GM04504 (cell line): Measurements from ENCODE around the gene EVL.
"Not testable (repeated sequence)": the region's sequence is repeated elsewhere in the genome, so short reads cannot be mapped to it uniquely, and the experiment has no call there.

ENCODE experiments used
- DNase-seq: peaks from one replicate; pipeline ENCODE4 v3.0.0-alpha.2; 2012; ENCODE audit warnings: low read depth

Gene EVL

DNA sequence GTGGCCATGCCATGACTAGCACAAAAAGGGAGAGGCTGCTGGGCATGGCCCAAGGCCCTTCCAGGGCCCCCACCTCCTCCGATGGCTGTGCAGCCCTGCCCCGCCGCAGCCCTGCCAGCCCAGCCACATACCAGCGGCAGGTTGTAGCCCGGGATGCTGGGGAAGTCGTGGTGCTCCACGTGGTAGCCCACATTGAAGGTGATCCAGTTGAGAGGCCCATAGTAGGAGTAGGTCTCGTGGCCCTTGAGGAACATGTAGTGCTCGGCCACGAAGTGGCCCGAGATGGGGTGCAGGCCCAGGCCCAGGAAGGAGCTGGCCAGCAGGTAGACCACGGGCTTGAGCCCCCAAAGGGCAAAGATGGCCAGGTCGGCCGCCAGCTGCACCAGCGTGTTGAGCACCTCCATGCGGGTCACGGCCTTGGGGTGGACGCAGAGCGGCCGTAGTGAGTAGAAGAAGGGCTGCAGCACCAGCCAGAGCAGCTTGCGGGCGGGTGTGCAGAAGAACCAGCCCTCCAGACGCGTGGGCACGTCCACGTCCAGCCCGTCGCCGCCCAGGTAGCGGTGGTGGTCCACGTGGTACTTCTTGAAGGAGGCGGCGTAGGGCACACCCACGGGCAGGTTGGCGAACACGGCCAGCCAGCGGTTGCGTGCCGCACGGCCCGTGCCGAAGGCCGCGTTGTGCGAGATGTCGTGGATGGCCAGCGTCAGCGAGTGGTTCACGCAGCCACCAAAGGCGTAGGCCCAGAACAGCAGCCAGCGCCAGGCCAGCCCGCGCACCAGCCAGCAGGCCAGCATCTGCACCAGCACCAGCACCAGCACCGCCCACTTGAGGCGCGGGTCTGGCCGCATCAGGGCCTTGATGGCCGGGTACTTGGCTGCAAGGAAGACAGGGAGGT is 83.9 kb downstream of the EVL start:
- no peak for DNase-seq

DNA sequence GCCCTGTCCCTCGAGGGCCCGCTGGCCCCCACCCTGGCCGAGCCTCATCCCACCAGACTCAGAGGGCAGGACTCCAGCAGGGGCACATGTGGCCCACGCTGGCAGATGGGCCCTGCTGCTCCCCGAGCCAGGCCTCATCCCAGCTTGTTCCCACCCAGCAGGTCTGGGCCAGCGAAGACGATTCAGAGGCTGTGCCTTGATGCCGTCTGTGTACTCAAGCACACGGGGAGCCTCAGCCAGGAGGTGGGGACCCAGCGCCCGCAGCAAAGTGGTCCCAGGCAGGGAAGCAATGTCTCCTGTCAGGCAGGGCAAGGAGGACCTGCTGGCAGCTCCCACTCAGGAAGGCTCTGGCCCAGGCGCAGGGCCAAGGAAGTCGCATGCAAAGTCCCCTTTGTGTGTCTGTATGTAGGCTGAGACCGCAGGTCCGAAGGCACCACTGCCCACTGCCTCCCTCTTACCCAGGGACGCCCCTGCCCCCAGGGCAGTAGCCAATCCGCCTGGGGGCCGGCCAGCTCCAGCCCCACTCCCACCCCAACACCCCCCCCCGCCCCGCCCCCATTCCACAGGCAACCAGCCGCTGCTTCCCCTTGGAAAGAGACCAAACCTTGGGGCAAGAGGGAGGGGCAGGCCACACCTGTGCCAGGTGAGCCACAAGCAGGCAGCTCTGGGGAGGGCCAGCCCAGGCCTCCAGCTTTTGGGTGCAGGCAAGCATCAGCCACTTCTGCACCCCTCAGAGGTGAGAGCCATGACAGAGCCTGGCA is 84.8 kb downstream of the EVL start:
- DNase-seq = no peak

DNA sequence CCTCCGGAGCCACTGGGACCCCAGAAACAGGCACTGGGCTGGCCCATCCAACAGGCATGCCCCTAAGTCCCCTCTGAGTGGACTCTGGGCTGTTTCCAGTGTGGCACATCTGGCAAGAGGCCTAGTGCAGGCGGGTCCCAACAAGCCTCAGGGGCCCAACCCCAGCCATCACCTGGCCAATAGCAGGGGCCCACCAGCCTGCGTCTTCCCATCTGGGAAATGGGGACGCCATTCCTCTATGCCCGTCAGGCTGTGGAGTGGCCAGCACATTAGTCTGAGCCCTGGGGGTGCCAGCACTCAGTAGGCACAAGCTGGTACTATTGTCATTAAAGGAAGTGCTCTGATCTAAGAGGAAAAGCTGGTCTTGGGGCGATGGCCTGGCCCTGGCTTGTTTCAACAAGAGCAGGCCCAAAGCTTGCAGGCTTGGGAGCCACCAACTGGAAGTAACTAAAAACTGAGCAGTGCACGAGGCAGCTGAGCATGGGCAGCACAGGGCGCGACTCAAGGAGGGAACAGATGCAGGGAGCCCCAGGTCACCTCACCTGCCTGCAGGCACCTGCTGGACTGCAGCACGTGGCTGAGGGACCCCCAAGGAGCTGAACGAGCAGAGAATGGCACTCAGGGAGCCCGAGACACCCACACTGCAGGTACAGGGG is 85.8 kb downstream of the EVL start:
- DNase-seq = no peak

DNA sequence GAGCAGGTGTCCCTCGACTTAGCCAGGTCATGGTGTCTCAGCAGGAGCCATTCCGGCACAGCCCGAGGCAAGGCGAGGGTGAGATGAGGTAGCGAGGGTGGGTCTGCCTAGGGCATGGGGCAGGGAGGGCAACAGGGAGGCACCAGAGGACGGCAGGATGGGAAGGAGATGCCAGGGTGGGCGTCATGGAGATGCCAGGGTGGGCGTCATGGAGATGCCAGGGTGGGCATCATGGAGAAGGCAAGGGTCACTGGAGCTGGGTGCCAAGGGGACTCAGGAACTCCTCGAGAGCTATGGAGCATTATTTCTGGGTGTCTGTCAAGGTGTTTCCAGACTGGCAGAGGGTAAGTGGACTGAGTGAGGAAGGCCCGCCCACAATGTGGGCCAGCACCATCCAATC is 86.9 kb downstream of the EVL start:
- DNase-seq = no peak

DNA sequence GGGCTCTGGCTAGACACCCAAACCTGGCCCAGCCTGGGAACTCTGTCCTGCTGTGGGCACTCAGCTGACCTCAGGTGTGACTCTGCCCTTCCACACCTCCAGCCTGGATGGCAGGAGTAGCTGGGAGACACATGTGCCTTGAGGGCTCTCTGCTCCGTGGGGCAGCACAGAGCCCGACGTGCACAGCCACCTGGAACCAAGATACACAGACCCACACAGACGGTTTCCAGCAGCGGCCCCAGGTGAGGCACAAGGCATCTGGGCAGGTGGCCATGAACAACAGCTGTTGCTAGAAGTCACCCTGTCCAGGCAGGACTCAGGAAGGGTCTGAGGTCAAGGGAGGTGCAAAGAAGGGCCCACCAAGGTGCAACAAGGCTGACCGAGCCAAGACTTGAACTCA is 88.3 kb downstream of the EVL start:
- no peak for DNase-seq

DNA sequence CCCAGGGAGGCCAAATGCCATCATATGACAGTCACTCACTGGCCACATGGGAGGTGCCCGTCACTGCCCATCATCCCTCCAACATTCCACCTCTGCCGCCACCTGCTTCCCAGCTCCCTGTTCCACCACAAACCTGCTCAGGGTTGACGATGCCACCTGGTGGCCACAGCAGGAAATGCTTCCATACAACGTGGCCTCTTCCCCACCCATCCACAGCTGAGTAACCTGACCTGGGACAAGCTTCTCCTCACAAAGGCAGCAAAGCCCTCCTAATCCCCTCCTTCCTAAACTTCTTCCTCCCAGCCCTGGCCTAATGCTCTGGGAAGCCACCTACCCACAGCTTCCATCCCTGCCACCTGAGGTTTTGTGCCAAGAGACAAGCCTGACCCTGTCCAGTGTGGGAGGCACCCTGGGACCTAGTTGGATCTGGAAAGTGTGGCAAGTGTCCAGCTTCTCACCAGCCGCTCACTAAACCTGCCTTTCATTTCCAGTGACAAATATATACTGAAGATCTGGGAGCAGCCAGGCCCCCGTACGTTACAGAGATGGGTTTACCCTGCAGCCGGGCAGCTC is 89.9 kb downstream of the EVL start:
- no peak for DNase-seq

DNA sequence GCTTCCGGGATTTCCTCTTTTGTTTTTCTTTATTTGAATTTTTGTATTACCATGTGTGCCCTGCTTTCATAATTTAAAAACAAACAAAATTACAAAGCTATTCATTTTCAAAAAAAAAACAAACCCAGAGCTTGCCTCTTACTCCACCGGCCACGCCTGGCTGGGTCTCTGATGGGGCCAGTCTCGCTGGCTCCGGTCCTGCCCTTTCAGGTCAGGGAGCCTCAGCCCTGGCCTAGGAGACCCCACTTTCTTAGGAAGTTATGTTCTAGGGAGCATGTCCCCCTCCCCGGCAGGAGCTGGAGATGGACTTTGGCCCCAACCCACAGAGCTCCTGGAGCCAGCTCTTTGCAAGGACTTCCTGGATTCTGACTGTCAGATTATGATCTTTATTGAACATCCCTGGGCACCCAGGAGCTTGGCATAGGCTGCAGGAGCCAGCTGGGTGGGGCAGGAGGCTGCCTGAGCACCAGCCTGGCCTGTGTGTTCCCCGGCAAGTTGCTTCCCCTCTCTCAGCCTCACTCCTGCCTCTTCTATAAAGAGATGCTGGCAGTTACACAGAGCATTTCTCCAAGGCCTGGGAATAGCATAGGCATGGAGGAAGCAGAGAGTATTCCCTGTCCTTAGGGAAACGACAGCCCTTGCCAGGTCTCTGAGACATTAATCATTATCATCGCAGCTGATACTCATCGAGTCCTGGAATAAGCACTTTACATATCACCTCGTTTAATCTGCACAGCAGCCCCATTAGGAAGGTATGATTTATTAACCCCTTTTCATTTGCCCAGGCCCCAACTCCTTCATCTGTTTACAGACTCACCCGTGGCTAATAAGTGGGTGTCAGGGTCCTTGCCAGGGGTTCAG is 90.8 kb downstream of the EVL start:
- DNase-seq = no peak

DNA sequence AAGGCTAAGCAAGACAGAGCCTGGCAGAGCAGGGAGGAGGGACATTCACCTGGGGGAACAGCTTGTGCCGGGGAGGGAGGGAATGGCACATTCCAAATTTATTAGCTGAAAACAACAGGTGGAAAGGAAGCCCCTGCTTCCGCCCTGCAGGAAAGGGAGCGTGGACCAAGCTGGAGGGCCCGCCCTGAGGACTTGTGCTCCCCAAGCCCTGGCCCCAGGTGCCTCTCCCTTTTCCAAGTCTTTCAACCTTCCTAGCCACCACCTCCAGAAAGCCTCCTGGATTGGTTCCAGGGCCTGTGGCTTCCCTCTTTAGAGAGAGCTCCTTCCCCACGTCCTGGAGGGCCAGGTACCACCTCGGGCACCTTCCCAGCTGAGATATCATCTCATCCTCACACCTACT is 91.6 kb downstream of the EVL start:
- DNase-seq = no peak

DNA sequence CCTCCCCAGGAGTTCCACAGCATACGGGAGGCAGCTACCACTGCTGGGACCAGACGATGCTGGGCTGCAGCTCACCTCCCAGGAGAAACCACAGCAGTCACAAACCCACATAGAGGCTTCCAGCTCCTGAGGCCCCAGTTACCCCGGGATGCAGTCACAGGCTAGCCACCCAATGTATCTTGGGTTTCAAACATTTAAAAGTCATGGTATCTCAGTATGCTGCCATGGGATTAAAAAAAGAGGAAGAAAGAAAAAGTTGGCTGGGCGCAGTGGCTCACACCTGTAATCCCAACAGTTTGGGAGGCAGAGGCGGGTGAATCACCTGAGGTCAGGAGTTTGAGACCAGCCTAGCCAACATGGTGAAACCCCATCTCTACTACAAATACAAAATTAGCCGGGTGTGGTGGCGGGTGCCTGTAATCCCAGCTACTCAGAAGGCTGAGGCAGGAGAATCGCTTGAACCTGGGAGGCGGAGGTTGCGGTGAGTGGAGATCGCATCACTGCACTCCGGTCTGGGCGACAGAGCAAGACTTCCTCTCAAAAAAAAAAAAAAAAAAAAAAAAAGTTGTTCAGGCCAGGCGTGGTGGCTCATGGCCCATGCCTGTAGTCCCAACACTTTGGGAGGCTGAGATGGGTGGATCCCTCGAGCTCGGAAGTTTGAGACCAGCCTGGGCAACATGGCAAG is 92.5 kb downstream of the EVL start:
- not testable (repeated sequence) for DNase-seq

DNA sequence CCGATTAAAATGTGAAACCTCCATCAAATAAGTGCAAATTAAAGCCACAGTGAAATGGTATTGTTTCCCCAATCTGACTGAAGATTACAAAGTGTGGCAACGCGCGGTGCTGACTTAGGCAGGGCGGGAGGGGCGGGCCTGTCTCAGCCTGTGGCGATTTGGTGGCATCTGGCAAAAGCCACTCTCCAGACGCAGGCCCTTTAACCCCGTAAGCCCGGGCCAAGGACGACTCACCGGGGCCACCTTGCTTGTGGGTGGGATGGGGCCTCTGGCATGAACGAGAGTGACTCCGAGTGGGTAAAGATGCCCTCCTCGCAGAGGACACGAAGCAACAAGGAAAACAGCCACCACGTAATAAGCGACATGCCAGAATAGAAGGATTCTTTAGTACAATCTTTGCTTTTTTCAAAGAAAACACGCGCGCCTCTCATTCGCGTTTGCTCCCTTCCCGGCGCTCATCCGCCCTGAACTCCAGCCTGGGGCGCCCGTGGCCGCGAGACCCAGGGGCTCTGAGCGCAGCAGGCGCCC is 93.4 kb downstream of the EVL start:
- no peak for DNase-seq

DNA sequence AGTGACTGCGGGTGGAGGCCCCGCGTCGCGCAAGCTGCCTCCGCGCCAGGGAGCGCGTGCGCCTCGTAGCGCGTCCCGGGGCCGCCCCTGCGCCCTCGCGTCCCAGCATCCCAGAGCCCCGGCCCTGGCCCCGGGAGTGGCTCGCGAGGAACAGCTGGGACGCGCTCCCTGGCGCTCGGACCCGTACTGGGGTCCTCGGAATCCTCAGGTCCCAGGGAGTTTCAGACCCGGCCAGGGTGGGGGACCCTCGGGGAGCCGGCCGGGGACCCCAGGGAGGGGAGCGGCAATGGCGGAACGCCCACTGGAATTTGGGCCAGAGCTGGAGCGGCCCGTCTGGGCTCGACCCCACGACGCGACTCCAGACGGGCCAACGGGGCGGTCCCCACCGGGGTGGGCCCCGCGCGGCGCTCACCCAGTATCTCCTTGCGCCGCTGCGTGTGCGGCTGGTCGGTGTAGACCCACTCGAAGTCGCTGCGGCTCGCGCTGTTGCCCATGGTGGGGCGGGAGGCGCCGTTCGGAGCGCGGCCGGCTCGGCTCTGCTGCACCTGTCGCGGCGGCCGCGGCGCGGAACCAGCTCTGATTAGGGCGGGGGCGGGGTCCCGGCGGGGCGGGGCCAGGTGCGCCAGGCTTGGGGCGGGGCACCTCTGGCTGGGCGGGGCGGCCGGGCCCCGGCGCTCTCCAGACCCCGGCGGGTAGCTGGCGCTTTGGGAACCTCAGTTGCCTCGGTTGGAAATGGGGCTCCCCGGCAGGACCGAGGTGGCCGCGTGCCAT is 94.1 kb downstream of the EVL start, which contains the start of gene DEGS2:
Gene DEGS2, minus strand, starts transcription at position 552 of the 771 bp plus-strand sequence. Its CDS starts 58 bp downstream, at position 494.
- DNase-seq = no peak

DNA sequence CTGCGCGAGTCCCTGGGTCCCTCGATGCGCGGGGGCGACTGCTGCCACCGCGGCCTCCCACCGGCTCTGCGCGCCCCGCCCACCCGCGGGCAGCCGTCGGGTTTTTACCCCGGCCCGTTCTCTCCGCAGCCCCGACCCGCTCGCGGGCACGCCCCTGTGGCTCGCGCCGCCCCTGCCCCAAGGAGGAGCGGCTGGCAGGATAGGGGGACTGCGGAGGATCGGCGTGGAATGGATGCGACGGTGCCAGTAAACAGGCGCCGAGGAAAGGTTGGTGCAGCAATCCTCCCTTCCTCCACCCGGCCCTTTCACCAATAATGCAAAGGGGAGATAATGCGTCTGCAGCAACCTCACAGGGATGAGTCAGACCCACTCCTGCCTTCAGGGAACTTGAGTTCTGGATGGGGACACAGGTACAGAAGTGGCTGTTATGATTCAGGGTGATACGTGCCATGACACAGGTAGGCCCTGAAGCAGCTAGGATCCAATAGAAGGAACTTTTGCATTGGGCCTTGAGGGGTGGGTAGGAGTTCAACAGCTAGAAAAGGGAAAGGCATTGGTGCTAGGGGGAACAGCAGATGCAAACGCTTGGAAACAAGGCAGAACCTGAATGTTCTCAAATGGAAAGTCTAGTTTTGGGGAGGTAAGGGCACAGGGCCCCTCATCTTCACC is 94.8 kb downstream of the EVL start:
- DNase-seq = no peak

DNA sequence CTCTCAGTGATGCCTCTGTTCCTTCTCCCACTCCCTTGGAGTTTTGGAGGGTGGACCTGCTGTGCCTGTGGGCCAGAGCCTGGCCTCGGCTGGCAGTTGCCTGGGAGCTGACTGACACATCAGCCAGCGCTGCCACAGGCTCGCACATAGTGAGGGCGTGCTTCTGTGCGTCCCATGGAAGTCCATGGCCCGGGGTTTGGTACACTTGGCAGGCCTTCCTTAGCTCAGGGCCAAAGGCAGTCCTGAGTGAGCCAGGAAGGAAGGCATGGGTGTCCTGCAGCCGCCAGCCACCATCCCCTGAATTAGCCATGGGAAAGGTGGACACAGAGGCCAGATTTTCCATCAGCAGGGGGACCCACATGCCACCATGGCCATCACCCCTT is 95.3 kb downstream of the EVL start:
- no peak for DNase-seq

DNA sequence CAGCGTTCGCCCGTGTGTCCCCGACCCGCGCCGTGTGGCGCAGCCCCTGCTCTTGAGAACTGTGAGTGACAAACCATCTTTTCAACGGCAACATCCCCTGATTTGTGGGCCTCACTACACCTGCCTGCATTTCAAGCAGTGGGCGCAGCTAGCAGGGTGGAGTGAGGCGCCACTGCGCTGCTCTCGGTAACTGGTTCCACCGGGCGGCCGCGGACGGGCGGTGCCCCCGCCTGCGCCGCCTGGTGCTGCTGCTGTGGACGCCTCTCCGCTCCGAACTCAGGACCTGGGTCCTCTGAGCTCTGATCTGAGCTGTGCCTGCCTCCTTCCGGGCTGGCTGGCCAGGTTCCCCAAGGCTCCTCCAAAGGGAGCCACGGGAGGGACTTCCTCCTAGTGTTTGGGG is 100.2 kb downstream of the EVL start:
- no peak for DNase-seq

DNA sequence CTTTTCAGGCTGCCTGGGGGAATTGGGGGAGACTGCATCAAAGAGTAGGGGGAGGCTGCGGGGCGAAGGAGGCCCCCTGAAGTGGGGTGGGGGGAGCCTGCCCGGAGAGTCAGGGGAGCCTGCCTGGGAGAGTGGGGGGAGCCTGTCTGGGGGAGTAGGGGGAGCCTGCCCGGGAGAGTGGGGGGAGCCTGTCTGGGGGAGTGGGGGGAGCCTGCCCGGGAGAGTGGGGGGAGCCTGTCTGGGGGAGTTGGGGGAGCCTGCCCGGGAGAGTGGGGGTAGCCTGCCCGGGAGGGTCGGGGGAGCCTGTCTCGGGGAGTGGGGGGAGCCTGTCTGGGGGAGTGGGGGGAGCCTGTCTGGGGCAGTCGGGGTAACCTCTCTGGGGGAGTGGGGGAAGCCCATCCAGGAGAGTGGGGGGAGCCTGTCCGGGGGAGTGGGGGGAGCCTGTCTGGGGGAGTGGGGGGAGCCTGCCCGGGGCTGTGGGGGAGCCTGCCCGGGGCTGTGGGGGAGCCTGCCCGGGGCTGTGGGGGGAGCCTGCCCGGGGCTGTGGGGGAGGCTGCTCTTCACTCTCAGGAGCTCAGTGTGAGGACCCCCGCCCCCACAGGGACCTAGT is 100.7 kb downstream of the EVL start:
- no peak for DNase-seq

DNA sequence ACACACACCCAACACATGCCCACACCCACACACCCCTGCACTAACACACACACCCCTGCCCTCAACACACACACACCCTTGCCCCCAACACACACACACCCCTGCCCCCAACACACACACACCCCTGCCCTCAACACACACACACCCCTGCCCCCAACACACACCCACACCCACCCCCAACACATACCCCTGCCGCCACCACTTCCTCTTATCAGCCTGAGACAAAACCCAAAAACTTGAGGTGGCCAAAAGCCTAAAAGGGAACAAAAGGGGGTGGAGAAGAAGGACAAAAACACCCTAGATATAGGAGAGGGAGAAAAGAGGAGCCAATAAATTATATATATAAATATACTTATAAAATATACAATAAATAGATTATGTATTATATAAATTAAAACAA is 103.3 kb downstream of the EVL start:
- no peak for DNase-seq

DNA sequence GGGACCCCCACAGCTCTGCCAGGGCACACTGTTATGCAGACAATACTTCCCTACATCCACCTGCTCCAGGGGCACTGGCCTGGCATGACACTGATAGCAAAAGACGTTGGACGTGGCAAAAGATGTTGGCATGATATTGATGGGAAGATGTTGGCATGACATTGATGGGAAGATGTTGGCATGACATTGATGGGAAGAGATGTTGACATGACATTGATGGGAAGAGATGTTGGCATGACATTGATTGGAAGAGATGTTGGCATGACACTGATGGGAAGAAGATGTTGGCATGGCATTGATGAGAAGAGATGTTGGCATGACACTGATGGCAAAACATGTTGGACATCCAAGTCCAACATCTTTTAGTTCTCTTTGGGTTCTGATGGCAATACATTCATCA is 105.7 kb downstream of the EVL start:
- no peak for DNase-seq

DNA sequence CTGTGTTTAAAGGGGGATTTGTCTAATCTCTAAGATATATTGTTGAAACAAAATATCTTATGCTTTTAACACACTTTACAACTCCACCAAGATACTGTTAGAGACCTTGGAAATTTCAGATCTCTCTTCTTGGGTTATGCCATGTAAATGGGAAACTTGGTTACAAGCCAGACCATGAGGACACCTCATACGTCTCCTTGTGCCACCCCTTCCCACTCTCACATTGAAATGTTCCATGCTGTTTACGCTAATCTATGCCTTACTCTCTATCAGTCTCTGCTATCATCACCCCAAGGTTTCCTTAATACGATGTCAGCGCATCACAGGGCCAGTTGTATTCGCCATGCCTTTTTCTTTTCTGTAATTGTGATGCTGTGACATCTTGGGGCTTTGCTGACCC is 107.6 kb downstream of the EVL start:
- DNase-seq = no peak

DNA sequence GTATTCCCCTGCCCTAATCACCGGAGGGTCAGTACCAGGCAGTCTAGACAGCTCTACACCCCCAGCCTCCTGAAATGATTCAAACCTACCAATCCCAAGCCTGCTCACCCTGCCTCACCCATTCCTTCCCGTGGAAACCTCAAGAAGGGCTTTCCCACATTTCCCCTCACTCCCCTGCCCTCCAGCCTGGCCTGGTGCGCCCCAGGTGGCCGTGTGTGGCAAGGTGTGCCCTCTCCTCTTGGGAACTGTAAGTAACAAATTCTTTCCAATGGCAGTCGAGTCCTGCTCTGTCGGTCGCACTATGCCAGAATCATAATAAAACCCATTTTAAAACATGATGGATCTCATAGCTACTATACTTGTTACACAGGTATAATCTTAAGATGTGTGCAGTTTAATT is 108.1 kb downstream of the EVL start:
- no peak for DNase-seq
